Mesothelial cell of epicardium (in vitro differentiated cells): Measurements from ENCODE around the gene C10orf67. TPM values are rescaled to one million over a fixed set of nuclear protein-coding genes. Genes with fewer than 3 reads are reported as not detected.

ENCODE experiments used
- DNase-seq, 2 experiments: peaks; one replicate each; pipeline ENCODE4 v3.0.0; 2021; ENCODE audit warnings: low spot score in 2 of 2; ENCODE audit not compliant: unreplicated experiment in 2 of 2
- H3K27ac Mint-ChIP-seq: 2 replicates; pipeline ENCODE4 v1.8.0; 2021; ENCODE audit warnings: mixed read lengths
- H3K27me3 Mint-ChIP-seq: 2 replicates; pipeline ENCODE4 v1.8.0; 2021; ENCODE audit warnings: low read depth, mixed read lengths
- H3K36me3 Mint-ChIP-seq: 2 replicates; pipeline ENCODE4 v1.8.0; 2021; ENCODE audit warnings: mixed read lengths
- H3K4me1 Mint-ChIP-seq: 2 replicates; pipeline ENCODE4 v1.8.0; 2021; ENCODE audit warnings: mixed read lengths
- H3K4me3 Mint-ChIP-seq: 2 replicates; pipeline ENCODE4 v1.8.0; 2021; ENCODE audit warnings: mild to moderate bottlenecking, moderate library complexity, mixed read lengths
- H3K9me3 Mint-ChIP-seq: 2 replicates; pipeline ENCODE4 v1.8.0; 2021; ENCODE audit warnings: mixed read lengths
- total RNA-seq: library from RNA; stranded (reverse); gene quantifications from 3 replicates; pipeline ENCODE4 v1.2.1, GENCODE V29; 2021
- TF ChIP-seq, protein P1 (sequence below): fragments of 200-600 bp; sonication (generic); IDR thresholded peaks from one replicate; pipeline ENCODE4 v1.5.0; 2021; ENCODE audit warnings: antibody characterized with exemption; ENCODE audit not compliant: unreplicated experiment

C10orf67 gene
- total RNA-seq, 1 donor from 2014 or later = 0.11 TPM

DNA sequence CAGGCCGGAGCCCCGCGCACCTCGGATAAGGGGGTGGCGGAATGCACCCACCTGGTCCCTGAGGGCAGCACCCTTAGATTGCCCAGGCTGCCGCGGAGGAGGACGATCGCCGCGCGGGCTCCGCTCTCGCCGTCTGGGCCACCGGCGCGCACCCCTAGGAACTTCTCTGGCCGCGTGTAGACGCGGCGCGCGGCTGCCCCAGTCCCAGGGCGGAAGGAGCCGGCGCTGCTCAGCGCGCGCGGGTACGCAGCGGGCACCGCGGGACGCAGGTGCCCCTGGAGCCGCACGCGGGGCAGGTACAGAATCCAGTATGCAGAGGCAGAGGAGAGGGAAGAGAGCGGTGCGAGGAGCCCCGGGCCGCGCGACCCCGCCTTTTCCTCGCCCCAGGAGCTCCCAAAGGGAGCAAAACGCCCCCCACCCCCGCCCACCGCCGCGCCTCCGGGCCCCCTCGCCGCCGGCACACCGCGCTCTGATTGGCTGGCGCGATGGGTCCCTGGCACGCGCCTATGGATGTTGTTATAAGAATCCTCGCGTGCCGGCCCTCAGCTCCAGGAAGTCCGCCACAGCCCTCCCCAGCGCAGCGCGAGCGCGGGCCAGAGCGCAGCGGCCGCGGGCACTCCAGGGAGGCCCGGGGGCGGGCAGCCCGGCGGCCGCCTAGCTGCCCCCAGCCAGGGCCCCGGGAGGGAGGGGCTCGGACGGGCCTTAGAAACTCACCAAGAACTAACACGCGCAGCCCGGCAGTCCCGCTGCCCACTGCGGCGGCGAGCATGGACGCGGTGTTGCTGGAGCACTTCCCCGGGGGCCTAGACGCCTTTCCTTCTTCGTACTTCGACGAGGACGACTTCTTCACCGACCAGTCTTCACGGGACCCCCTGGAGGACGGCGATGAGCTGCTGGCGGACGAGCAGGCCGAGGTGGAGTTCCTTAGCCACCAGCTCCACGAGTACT, 152.6 kb downstream of the C10orf67 start, which contains the start of gene PTF1A:
Gene PTF1A, plus strand, starts transcription at position 549 of the 948 bp plus-strand sequence. Its CDS starts 219 bp downstream, at position 768.
- Mint-ChIP-seq H3K4me3 (peak within 1 kb of the TSS; percentile 51), H3K9me3 (no peaks in the 10 kb centered on the region), H3K36me3 (peaks cover 1% of the 10 kb centered on the region)

DNA sequence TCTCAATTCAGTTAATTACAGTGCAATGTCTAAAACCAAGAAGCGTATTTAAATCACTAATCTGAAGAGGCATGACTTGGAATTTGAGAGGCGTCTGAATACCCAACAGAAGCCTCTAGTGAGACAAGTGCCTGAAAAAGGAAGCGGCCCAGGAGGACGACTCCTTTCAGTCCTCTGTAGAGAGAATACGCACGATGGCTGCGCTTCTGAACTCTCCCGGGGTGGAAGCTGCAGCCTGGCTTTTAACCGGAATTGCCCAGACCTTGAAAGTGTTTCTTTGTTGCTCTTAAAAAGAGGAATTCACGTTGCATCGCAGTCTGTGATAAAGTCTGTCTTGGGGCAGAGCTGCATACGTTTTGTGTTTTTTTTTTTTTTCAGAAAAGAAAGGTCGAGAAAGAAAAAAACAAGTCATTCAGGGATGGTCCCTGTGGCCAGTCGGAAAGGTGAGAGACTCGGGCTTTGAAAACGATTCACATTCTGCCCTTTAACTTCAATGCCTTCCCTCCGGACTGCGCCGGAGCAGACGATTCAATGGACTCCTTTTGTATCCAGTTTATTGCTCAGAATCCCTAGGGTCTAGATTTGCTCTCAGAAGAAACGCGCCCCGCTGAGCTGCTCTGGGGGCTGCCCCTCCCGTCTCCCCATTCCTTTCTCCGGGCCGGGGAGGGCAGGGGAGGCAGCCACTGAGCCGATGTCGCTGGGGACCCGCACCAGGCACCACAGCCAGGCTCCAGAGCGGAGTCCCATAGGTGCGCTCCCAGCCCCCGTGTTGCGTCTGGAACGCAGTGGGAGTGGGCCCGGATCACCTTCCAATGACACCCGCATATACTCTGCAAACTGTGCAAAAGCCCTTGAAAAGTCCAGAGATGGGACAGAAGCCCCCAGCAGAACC, 153.5 kb downstream of the C10orf67 start:
- Mint-ChIP-seq H3K36me3 (peaks cover 1% of the 10 kb centered on the region), H3K27ac (no peak overlapping the region), H3K4me1 (peaks cover 5% of the 10 kb centered on the region), H3K4me3 (no peak overlapping the region), H3K9me3 (no peaks in the 10 kb centered on the region), H3K27me3 (peaks cover 91% of the 10 kb centered on the region)
- TF ChIP-seq, protein P1, sequence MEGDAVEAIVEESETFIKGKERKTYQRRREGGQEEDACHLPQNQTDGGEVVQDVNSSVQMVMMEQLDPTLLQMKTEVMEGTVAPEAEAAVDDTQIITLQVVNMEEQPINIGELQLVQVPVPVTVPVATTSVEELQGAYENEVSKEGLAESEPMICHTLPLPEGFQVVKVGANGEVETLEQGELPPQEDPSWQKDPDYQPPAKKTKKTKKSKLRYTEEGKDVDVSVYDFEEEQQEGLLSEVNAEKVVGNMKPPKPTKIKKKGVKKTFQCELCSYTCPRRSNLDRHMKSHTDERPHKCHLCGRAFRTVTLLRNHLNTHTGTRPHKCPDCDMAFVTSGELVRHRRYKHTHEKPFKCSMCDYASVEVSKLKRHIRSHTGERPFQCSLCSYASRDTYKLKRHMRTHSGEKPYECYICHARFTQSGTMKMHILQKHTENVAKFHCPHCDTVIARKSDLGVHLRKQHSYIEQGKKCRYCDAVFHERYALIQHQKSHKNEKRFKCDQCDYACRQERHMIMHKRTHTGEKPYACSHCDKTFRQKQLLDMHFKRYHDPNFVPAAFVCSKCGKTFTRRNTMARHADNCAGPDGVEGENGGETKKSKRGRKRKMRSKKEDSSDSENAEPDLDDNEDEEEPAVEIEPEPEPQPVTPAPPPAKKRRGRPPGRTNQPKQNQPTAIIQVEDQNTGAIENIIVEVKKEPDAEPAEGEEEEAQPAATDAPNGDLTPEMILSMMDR = no peak
- no peak for DNase-seq

More for the DNA sequence above, 152.6 kb downstream of the C10orf67 start, which contains the start of gene PTF1A:
- no peak within 1 kb of the TSS for H3K27ac Mint-ChIP-seq
- H3K27me3 Mint-ChIP-seq = peaks cover 91% of the 10 kb centered on the region
- TF ChIP-seq, protein P1 = no peak
- peaks cover 5% of the 10 kb centered on the region for H3K4me1 Mint-ChIP-seq
- no peak for DNase-seq

DNA sequence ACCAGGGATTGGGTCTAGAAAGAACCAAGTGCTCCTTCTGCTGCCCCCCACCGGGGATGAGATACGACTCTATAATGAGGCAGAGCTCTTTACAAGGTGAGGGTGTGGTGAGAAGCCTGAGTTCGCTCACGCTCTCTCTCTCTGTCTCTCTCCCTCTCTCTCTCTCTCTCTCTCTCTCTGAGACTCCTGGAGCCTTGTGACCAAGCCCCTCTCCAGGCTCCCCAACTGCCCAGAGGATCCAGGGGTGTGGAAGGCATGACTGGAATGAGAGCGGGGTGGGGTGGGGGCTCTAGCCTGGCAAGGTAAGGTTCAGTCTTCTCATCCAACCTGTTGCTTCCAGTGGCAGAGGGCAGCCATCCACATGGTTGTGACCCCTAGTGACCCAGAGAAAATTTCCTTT, 155.6 kb downstream of the C10orf67 start:
- H3K4me1 Mint-ChIP-seq = peaks cover 4% of the 10 kb centered on the region
- peaks cover 89% of the 10 kb centered on the region for H3K27me3 Mint-ChIP-seq
- no peak overlapping the region for H3K27ac Mint-ChIP-seq
- no peak for DNase-seq
- peaks cover 1% of the 10 kb centered on the region for H3K36me3 Mint-ChIP-seq
- H3K9me3 Mint-ChIP-seq = no peaks in the 10 kb centered on the region
- H3K4me3 Mint-ChIP-seq = no peak overlapping the region
- TF ChIP-seq, protein P1 = no peak

DNA sequence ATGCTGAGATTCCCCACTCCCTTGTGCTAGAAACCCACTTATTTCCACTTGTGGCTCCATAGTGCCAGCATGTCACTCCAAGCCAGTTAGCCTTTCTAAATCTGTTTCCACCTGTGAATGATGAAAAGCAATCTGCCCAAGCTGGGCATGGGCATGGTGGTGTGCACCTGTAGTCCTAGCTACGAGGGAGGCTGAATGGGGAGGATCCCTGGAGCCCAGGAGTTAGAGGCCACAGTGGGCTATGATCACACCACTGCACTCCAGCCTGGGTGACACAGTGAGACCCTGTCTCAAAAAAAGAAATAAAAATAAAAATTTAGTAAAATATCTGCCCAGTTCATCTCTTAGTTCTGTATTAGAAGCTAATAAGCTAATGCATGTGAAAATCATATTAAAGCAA, 157.4 kb downstream of the C10orf67 start:
- Mint-ChIP-seq H3K36me3 (no peaks in the 10 kb centered on the region), H3K27ac (no peak overlapping the region), H3K27me3 (peaks cover 92% of the 10 kb centered on the region), H3K9me3 (no peaks in the 10 kb centered on the region), H3K4me3 (no peak overlapping the region), H3K4me1 (no peaks in the 10 kb centered on the region)
- TF ChIP-seq, protein P1 = no peak
- no peak for DNase-seq

DNA sequence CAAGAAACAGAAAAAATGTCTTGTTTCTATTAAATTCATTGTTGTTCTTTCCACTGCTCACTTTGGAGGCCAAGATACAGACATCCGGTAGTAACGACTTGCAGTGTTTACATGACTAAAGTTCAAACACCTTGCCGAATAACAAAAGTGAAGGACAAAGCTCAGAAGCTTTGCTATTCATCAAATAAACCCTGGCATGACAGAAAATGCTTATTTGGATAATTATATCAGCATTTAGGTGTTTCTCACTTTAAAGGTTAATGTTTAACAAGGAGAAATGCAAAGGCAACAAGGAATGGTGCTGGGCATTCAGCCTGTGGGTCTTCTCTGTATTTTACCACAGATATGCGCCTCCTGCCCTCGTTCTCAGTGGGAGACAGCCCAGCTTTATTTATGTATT, 157.9 kb downstream of the C10orf67 start:
- Mint-ChIP-seq H3K36me3 (no peaks in the 10 kb centered on the region), H3K4me3 (no peak overlapping the region), H3K27me3 (peaks cover 93% of the 10 kb centered on the region), H3K4me1 (no peaks in the 10 kb centered on the region), H3K27ac (no peak overlapping the region), H3K9me3 (no peaks in the 10 kb centered on the region)
- TF ChIP-seq, protein P1 = no peak
- DNase-seq = no peak
